ENCODE results near the gene MIP.

DNA sequence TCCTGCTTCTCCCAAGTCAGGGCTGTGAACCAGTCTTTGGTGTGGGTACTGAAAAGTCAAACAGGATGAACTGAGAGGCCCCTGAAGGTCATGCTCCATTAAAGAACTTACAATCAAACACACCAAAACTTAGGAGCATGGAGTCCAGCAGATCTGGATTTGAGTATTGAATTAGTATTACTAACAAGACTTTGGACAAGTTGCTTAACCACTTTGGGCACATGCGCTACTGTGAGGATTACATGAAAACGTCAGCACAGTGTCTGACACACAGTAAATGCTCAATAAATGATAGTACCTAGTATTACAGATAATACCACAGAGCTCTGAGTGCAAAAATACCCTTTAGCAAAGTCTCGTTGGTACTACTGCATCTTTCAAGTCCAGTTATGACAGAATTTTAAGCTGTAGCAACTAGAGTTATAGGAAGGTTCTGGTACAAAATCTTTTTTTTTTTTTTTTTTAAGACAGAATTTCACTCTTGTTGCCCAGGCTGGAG lies 28.5 kb downstream of the MIP start:
- TF ChIP-seq, protein P1, sequence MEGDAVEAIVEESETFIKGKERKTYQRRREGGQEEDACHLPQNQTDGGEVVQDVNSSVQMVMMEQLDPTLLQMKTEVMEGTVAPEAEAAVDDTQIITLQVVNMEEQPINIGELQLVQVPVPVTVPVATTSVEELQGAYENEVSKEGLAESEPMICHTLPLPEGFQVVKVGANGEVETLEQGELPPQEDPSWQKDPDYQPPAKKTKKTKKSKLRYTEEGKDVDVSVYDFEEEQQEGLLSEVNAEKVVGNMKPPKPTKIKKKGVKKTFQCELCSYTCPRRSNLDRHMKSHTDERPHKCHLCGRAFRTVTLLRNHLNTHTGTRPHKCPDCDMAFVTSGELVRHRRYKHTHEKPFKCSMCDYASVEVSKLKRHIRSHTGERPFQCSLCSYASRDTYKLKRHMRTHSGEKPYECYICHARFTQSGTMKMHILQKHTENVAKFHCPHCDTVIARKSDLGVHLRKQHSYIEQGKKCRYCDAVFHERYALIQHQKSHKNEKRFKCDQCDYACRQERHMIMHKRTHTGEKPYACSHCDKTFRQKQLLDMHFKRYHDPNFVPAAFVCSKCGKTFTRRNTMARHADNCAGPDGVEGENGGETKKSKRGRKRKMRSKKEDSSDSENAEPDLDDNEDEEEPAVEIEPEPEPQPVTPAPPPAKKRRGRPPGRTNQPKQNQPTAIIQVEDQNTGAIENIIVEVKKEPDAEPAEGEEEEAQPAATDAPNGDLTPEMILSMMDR (IDR thresholded peaks at IDR 0.05): no peak
- no peak for TF ChIP-seq POLR2A (IDR thresholded peaks at IDR 0.05)
